ENCODE results near the gene SEC22C.
"Not testable (repeated sequence)": the region's sequence is repeated elsewhere in the genome, so short reads cannot be mapped to it uniquely, and the experiment has no call there.

SEC22C gene

DNA sequence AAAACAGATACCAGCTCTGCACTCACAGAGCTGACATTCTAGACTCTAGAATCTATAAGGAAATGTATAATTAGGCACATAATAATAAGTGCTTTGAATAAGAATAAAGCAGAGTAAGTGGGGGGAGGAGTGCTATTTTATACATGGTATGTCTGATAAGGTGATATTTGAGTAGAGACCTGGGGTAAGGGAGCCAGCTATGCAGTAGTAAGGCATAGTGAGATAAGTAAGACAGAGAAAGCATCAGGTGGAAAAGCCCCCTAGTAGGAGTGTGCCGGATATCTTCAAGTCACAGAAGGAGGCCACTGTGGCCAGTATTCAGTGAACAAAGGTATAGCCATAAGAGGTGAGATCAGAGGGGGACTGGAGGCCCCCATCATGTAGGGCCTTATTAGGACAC, 11.9 kb upstream of the SEC22C start:
- no peaks in the 10 kb centered on the region for H3K9me3 Mint-ChIP-seq (ENCODE audit: low read depth)
- H3K4me3 Mint-ChIP-seq, result no peak overlapping the region
- H3K27me3 Mint-ChIP-seq, result no peaks in the 10 kb centered on the region
- H3K27ac Mint-ChIP-seq, result peak overlapping the region; percentile 18
- peaks cover 4% of the 10 kb centered on the region for H3K36me3 Mint-ChIP-seq
- peaks cover 35% of the 10 kb centered on the region for H3K4me1 Mint-ChIP-seq (ENCODE audit: low read depth)

DNA sequence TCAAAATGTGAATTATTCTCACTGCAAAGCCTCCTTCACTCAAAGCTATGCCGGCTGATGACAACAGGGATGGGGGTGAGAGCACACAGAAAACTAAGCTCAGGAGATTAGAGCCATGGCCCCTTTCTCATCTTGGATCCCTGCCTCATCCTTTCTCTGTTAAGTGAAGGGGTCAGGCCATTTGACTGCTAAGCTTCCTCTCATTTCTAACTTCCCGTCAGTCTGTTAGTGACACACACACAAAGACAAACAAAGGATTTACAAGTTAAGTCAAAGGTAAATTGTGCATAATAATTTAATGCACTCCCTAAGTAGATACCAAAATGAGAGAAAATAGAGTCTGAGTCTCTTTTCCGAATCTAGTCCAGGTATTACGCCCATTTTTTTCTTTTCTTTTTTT, 10.0 kb upstream of the SEC22C start:
- Mint-ChIP-seq H3K27me3 (no peaks in the 10 kb centered on the region), H3K27ac (no peak overlapping the region), H3K36me3 (peaks cover 4% of the 10 kb centered on the region), H3K4me1 (ENCODE audit: low read depth) (peaks cover 33% of the 10 kb centered on the region), H3K4me3 (peak overlapping the region; percentile 99), H3K9me3 (ENCODE audit: low read depth) (no peaks in the 10 kb centered on the region)

DNA sequence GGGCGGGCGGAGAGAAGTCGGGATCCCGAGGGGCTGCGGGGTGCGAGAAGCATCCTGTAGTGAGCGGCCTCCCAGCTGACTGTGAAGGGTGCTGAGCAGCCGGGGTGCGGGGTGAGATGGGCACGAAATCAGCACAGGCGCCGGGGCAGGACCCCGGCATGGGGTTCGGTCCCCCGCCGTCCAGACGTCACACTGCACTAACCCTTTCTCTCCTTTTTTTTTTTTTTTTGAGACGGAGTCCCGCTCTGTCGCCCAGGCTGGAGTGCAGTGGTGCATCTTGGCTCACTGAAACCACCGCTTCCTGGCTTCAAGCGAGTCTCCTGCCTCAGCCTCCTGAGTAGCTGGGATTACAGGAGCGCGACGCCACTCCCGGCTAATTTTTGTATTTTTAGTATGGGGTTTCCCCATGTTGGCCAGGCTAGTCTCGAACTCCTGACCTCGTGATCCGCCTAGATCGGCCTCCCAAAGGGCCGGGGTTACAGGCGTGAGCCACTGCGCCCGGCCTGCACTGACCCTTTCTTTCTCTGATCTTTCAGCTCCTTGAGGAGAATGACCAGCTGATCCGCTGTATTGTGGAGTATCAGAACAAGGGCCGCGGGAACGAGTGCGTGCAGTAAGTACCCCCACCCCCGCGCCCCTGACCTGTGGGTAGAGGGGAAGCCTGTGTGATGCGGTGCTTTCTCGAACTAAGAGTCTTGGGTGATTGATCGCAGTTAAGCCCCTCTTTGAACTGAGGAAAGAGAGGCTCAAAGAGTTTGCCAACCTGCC, 9.4 kb upstream of the SEC22C start:
- H3K4me3 Mint-ChIP-seq, result peak overlapping the region; percentile 99
- peak overlapping the region; percentile 88 for H3K27ac Mint-ChIP-seq
- H3K36me3 Mint-ChIP-seq, result peaks cover 4% of the 10 kb centered on the region
- no peaks in the 10 kb centered on the region for H3K9me3 Mint-ChIP-seq (ENCODE audit: low read depth)
- H3K27me3 Mint-ChIP-seq, result no peaks in the 10 kb centered on the region
- H3K4me1 Mint-ChIP-seq (ENCODE audit: low read depth), result peaks cover 33% of the 10 kb centered on the region

DNA sequence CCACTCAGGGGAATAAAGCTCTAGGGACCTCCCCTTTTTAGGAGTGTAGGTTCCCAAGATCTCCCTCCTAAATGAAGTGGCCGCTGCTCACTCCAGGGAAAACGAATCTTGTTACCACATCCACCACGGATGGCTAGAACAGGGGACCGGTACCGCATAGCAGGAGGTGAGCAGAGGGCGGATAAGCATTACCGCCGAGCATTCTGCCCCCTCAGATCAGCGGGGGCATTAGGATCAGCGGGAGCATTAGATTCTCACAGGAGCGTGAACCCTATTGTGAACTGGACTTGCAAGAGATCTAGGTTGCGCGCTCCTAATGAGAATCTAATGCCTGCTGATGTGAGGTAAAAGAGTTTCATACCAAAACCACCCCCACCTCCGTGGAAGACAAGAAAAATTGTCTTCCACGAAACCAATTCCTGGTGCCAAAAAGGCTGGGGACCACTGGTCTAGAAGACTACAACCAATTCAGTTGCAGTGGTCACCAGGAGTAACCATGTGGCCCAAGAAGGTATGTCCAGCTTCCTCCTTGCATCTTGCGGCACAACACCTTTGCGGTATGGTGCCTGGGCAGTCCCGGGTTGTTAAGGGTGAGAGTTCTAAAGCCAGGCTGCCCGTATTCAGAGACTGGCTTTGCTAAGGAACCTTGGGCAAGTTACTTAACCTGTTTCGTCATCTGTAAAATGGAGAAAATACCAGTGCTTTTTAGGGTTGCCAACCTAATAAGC, 7.8 kb upstream of the SEC22C start:
- H3K36me3 Mint-ChIP-seq, result peaks cover 4% of the 10 kb centered on the region
- H3K27ac Mint-ChIP-seq, result no peak overlapping the region
- no peaks in the 10 kb centered on the region for H3K9me3 Mint-ChIP-seq (ENCODE audit: low read depth)
- H3K27me3 Mint-ChIP-seq, result no peaks in the 10 kb centered on the region
- peak overlapping the region; percentile 99 for H3K4me3 Mint-ChIP-seq
- H3K4me1 Mint-ChIP-seq (ENCODE audit: low read depth), result peaks cover 33% of the 10 kb centered on the region

DNA sequence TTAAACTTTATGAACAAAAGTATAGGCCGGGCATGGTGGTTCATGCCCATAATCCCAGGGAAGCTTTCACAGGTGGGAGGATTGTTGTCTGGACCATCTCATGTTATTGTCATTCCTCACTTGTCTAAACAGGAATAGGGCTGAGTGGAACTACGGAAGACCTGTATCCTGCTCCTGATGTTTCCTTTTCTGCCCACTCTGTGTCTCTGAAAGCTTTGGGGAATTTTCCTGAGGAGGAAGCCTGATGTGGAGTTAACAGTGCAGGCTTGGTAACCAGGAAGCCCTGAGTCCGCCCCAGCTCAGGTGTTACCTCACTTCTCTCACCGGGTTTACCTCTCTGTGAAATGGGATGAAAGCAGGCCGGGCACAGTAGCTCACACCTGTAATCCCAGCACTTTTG, 6.9 kb upstream of the SEC22C start:
- Mint-ChIP-seq H3K36me3 (peaks cover 2% of the 10 kb centered on the region), H3K4me3 (no peak overlapping the region), H3K27ac (no peak overlapping the region), H3K9me3 (ENCODE audit: low read depth) (no peaks in the 10 kb centered on the region), H3K27me3 (no peaks in the 10 kb centered on the region), H3K4me1 (ENCODE audit: low read depth) (peaks cover 26% of the 10 kb centered on the region)

DNA sequence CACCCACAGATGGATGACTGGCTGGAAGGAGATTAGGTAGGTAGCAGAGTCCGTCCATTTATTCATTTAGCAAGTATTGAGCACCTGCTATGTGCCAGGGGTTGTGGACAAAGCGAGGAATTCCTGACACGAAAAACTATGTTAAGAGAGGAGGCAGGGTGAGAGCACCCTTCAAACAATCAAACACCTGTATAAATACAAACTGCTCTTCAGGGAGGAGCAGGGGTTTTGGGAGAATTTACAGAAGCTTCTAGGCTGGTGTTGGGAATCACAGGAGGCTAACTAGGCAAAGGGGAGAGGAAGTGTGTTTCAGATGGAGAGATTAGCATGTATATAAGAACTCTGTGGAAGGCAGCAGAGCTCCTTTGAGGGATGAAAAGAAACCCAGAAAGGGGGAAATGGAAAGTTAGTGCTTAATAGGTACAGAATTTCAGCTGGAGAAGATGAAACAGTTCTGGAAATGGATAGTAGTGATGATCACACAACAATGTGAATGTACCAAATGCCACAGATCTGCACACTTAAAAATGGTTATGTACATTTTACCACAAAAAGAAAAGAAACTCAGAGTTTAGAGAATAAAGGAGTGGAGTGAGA, 805 bp upstream of the SEC22C start:
- peak overlapping the region; percentile 94 for H3K27ac Mint-ChIP-seq
- H3K4me3 Mint-ChIP-seq, result peak overlapping the region; percentile 90
- H3K4me1 Mint-ChIP-seq (ENCODE audit: low read depth), result peaks cover 35% of the 10 kb centered on the region
- H3K9me3 Mint-ChIP-seq (ENCODE audit: low read depth), result no peaks in the 10 kb centered on the region
- peaks cover 5% of the 10 kb centered on the region for H3K36me3 Mint-ChIP-seq
- no peaks in the 10 kb centered on the region for H3K27me3 Mint-ChIP-seq

DNA sequence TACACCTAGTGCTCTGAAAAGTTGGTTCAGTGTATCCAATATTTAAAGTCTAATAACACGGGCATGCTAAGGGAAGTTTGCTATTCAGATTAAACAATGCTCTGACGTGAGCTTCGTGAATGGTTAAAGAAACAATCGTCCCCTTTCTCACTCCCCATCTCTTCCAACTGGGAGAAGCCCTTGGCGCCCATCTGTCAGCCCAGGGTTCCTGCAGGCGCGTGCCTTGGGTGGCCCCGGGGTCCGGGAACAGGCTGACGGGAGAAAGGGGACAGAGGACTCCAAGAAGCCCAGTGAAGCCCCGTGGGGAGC, 413 bp downstream of the SEC22C start:
- peaks cover 44% of the 10 kb centered on the region for H3K4me1 Mint-ChIP-seq (ENCODE audit: low read depth)
- H3K9me3 Mint-ChIP-seq (ENCODE audit: low read depth), result no peaks in the 10 kb centered on the region
- H3K27ac Mint-ChIP-seq, result peak overlapping the region; percentile 80

DNA sequence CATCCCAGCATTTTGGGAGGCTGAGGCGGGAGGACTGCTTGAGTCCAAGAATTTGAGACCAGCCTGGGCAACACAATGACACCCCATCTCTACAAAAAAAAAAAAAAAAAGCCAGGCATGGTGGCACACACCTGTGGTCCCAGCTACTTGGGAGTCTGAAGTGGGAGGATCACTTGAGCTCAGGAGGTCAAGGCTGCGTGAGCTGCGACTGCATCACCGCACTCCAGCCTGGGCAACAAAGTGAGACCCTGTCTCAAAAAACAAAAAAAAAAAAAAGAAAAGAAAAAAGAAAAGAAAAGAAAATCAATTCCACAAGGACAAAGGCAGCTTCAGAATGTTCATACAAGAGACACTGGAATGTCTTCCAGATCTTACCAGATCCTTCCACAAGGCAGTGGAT, 2.4 kb downstream of the SEC22C start:
- peaks cover 47% of the 10 kb centered on the region for H3K4me1 Mint-ChIP-seq (ENCODE audit: low read depth)
- H3K36me3 Mint-ChIP-seq, result peaks cover 18% of the 10 kb centered on the region
- H3K9me3 Mint-ChIP-seq (ENCODE audit: low read depth); H3K27ac Mint-ChIP-seq; H3K4me3 Mint-ChIP-seq; H3K27me3 Mint-ChIP-seq: not testable (repeated sequence)

More for the DNA sequence above, 413 bp downstream of the SEC22C start:
- Mint-ChIP-seq H3K27me3 (no peaks in the 10 kb centered on the region), H3K4me3 (peak overlapping the region; percentile 90), H3K36me3 (peaks cover 5% of the 10 kb centered on the region)

DNA sequence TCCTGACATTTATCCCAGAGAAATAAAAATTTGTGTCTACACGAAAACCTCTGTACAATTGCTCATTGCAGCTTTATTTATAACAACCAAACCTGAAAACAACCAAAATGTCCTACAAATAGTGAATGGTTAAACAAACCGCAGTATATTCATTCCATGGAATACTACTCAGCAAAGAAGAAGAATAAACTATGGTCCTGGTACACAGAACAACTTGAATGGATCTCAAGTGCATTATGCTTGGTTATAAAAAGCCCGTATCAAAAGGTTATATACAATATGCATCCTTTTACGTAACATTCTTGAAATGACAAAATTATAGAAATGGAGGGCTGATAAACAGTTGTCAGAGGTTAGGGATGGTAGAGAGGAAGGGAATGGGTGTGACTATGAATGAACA, 3.7 kb downstream of the SEC22C start:
- H3K4me1 Mint-ChIP-seq (ENCODE audit: low read depth), result peaks cover 42% of the 10 kb centered on the region
- no peaks in the 10 kb centered on the region for H3K27me3 Mint-ChIP-seq
- no peak overlapping the region for H3K27ac Mint-ChIP-seq
- H3K9me3 Mint-ChIP-seq (ENCODE audit: low read depth), result no peaks in the 10 kb centered on the region
- H3K4me3 Mint-ChIP-seq, result no peak overlapping the region
- H3K36me3 Mint-ChIP-seq, result peaks cover 22% of the 10 kb centered on the region

DNA sequence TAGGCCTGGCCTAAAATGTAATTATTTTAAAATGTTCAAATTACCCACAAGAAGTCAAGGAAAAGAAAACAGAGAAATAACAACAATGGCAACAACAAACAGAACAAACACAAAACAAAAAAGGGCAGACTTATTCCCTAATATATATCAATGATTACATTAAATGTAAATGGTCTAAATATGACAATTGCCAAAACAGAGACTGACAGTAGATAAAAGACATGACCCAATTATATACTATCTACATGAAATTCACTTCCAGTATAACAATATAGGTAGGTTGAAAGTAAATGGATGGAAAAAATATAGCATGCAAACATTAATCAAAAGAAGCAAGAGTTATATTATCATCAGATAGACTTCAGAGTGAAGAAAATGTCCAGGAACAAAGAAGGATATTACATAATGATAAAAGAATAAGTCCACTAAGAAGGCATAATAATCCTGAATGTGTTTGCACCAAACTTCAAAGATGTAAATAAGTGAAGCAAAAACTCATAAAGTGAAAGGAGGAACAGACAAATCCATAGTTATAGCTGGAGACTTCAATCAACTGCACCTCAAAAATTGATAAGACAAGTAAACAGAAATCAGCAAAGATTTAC, 6.5 kb downstream of the SEC22C start:
- Mint-ChIP-seq H3K36me3 (peaks cover 27% of the 10 kb centered on the region), H3K27me3 (no peaks in the 10 kb centered on the region)

DNA sequence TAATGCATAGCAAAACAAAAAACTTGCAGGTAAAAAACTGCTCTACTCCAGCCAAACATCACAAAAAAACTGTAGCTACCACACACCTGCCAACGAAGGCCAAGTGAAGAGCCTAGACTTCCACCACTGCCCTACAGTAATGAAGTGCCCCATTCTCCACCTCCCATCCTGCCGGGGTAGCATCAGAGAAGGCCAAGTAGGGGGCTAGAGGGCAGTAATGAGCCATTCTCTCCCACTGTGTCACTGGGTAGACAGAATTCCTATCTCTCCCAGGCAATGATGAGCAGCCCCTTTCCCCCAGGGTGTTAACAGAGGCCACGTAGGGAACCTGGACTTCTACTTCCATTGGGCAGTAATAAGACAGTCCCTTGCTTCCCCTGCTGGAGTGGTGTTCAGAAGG, 9.5 kb downstream of the SEC22C start:
- Mint-ChIP-seq H3K27ac (no peak overlapping the region), H3K4me3 (no peak overlapping the region), H3K27me3 (no peaks in the 10 kb centered on the region), H3K4me1 (ENCODE audit: low read depth) (peaks cover 20% of the 10 kb centered on the region), H3K9me3 (ENCODE audit: low read depth) (no peaks in the 10 kb centered on the region), H3K36me3 (peaks cover 31% of the 10 kb centered on the region)

More for the DNA sequence above, 6.5 kb downstream of the SEC22C start:
- no peaks in the 10 kb centered on the region for H3K9me3 Mint-ChIP-seq (ENCODE audit: low read depth)
- no peak overlapping the region for H3K27ac Mint-ChIP-seq
- H3K4me3 Mint-ChIP-seq, result no peak overlapping the region
- H3K4me1 Mint-ChIP-seq (ENCODE audit: low read depth), result peaks cover 28% of the 10 kb centered on the region

DNA sequence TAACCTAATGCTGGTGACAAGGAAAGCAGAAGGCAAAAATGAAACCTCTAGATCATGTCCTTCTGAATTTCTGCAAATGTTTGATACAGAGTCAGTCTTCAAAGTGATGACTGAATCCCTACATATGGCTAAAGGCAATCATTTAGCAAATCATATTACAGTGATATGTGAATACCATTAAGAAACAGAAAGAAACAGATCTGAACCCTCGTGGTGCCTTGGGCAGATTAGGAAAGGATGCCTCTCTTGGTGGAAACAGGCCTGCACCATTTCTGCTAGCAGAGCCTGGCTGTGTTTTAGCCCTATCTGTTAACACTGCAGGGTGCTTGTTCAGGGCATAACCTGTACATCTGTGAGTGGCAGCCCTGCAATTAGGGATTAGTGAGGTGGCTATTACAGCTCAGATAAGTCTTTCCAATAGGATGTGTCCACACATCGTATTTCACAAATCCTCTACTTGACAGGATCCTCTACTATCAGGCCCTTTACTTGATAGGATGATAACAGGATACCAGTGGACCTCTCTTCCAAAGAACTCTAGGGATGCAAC, 12.1 kb downstream of the SEC22C start:
- Mint-ChIP-seq H3K9me3 (ENCODE audit: low read depth) (no peaks in the 10 kb centered on the region), H3K27me3 (no peaks in the 10 kb centered on the region), H3K27ac (no peak overlapping the region), H3K4me3 (no peak overlapping the region), H3K36me3 (peaks cover 28% of the 10 kb centered on the region), H3K4me1 (ENCODE audit: low read depth) (peaks cover 10% of the 10 kb centered on the region)

DNA sequence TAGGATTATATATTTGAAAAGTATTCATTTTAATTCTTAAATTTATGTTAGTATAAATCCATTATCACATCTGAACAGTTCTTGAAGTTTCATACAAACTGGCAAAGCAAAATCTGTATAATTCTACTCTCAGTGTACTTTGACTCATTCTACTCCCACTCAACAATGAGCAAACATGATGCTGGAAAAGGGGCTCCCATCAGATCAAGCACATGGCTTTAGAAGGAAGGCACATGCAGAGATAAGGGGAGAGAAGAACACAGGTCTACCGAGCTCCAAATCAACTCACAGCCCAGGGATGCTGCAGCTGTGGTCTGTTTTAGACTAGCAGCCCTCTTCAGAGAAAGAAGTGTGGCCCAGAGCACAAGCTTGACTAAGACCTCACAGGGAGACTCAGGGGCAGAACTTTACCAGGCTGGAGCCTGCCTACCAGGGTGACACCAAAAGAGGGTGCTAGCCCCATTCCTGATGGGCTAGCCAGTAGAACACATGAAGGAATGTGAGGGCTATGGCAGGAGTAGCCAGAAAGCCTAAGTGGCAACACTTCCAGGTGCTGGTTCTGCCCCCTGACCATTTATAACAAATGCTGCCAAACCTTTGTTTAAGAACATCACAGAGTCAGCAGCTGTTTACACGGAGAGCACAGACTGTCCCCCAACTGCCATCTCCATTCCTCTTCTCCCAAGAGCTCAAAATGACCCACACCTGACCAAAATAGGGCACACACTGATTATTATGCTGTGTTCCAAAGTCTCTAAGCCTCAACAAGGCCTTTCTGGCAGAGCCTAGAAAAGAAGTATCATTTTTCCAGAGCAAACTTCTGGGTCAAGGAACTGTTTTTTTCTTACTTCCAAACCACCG, 19.5 kb downstream of the SEC22C start:
- Mint-ChIP-seq H3K36me3 (peaks cover 13% of the 10 kb centered on the region), H3K27me3 (no peaks in the 10 kb centered on the region), H3K9me3 (ENCODE audit: low read depth) (no peaks in the 10 kb centered on the region), H3K4me1 (ENCODE audit: low read depth) (peaks cover 9% of the 10 kb centered on the region), H3K27ac (peak overlapping the region; percentile 51), H3K4me3 (no peak overlapping the region)

DNA sequence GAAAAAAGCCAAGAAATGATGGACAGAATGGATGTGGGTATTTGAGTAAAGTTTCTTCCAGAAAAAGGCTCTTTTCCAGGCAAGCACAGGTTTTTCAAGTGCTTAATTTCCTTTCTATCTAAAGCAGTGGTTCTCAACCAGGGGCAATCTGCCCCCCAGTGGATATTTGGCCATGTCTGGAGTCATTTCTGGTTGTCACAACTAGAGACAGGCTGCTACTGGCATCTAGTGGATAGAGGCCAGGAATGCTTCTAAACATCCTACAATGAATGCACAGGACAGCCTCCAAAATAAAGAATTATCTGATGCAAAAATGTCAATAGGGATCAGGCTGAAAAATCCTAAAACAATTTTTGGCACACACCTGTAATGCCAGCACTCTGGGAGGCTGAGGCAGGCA, 23.9 kb downstream of the SEC22C start:
- H3K9me3 Mint-ChIP-seq (ENCODE audit: low read depth), result no peaks in the 10 kb centered on the region
- peaks cover 31% of the 10 kb centered on the region for H3K4me1 Mint-ChIP-seq (ENCODE audit: low read depth)
- H3K27ac Mint-ChIP-seq, result peak overlapping the region; percentile 64
- peaks cover 17% of the 10 kb centered on the region for H3K36me3 Mint-ChIP-seq
- no peak overlapping the region for H3K4me3 Mint-ChIP-seq
- H3K27me3 Mint-ChIP-seq, result no peaks in the 10 kb centered on the region

All from activated naive CD8-positive, alpha-beta T cell (primary cell).